ENCODE measurements around the gene USP25.

The USP25 gene, protein sequence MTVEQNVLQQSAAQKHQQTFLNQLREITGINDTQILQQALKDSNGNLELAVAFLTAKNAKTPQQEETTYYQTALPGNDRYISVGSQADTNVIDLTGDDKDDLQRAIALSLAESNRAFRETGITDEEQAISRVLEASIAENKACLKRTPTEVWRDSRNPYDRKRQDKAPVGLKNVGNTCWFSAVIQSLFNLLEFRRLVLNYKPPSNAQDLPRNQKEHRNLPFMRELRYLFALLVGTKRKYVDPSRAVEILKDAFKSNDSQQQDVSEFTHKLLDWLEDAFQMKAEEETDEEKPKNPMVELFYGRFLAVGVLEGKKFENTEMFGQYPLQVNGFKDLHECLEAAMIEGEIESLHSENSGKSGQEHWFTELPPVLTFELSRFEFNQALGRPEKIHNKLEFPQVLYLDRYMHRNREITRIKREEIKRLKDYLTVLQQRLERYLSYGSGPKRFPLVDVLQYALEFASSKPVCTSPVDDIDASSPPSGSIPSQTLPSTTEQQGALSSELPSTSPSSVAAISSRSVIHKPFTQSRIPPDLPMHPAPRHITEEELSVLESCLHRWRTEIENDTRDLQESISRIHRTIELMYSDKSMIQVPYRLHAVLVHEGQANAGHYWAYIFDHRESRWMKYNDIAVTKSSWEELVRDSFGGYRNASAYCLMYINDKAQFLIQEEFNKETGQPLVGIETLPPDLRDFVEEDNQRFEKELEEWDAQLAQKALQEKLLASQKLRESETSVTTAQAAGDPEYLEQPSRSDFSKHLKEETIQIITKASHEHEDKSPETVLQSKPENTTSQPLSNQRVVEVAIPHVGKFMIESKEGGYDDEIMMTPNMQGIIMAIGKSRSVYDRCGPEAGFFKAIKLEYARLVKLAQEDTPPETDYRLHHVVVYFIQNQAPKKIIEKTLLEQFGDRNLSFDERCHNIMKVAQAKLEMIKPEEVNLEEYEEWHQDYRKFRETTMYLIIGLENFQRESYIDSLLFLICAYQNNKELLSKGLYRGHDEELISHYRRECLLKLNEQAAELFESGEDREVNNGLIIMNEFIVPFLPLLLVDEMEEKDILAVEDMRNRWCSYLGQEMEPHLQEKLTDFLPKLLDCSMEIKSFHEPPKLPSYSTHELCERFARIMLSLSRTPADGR

DNA sequence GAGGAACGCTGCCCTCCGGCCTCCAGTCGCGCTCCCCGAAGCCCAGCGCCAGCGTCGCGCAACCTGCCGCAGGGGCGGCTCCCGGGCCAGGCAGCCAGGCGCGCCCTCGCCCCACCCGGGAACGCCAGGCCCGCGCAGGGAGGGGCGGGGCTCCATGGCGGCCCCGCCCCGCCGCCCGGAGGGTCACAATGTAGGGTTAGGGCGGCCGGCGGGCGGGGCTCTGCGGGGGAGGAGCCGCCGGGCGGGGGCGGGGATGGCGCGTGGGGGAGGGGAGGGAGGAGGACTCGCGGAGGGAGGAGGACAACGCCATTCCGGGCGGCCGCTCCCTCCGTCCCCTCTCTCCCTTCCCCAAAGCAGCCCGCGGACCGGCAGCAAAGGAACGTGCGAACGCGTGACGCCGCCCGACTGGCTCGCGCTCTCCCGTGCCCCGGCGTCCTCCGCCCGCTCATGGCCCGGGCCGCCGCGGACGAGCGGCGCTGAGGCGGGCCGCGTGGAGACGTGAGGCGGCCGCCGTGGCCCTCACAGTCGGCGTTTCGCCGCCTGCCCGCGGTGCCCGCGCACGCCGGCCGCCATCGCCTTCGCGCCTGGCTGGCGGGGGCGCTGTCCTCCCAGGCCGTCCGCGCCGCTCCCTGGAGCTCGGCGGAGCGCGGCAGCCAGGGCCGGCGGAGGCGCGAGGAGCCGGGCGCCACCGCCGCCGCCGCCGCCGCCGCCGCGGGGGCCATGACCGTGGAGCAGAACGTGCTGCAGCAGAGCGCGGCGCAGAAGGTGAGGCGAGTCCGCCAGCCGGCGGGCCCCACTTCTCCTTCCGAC lies at the start of gene USP25:
Gene USP25 (plus strand): TSS at position 309 of the 810 bp plus-strand sequence. CDS start 412 bp downstream, at position 721.
- DNase-seq (ENCODE audit: low read depth): peak; percentile 55

DNA sequence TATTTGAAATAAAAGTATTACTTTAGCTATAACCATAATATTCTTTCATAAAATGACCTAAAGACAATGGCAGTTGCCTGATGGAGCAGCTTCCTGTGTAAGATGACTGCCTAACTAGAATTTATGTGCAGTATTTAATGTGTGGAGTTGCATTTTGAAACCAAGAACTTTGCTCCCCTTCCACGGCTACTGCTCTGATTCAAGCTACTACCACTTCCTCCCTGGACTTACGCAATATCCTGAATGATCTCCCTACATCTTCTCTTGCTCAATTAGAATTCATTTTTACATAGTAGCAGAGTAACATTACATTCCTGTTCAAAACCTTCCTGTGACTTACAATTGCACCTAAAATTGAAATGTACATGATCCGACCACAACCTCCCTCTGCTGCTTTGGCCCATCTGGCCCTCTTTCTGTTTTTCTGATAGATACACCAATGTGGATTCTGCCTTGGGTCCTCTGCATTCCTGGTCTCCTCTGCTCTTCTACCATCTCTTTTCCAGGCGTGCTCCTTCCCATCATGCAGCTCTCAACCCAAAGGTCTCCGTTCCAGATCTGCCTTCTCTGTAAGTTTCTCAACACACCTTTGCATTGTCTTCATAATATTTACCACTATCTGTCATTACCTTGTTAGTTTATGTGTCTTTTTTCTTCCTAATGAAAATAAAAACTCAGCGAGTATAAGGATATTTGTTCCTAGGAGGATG lies 47.4 kb upstream of the USP25 start:
- peak; percentile 44 for DNase-seq (ENCODE audit: low read depth)

DNA sequence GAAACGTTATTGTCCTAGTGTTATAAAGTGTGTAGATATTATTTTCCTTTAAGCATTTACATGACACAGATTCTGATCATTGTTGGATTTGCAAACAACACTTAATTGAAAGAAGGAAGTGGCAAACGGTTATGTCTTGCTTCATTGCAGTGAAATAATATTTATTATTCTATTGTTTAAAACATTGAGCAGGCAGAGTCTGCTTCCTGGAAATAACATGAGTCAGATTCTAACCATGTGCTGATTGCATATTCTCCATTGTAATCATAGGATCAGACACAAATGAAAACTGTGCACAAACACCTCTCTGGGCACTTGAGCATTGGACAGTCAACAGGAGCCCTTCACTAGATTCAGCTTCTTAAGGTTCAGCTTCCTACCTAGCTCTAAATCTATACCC lies 46.8 kb upstream of the USP25 start:
- no peak for DNase-seq (ENCODE audit: low read depth)

DNA sequence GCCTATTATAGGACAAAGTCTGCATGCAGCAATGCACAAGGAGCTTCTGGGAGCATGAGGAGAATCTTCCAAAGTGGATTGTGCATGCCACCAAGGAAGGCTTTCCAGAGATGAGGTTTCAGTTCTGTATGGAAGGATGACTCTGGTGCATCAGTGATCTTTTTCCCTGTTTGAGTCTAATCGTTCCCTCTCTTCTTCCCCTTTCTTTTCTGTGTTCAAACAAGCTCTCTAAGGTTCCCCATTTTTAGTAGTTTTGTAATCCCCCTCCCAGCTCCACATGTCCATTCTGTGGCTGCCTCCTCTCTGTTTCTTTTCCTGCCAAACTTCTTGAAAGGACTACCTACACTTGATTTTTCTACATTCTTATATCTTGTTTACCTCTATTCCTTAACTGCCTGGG lies 43.3 kb upstream of the USP25 start:
- no peak for DNase-seq (ENCODE audit: low read depth)

DNA sequence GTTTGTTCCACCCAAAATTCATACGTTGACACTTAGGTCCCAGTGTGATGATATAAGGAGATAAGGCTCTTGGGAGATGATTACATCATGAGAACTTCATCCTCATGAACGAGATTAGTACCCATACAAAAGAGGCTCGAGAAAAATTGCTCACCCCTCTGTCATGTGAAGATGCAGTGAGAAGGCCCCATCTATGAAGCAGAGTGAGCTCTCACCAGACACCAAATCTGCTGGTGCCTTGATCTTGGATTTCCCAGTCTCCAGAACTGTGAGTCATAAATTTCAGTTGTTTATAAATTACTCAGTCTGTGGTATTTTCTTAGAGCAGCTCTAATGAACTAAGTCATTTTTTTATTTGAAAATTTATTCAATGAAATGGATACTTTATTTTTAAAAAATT lies 42.6 kb upstream of the USP25 start:
- DNase-seq (ENCODE audit: low read depth): no peak

DNA sequence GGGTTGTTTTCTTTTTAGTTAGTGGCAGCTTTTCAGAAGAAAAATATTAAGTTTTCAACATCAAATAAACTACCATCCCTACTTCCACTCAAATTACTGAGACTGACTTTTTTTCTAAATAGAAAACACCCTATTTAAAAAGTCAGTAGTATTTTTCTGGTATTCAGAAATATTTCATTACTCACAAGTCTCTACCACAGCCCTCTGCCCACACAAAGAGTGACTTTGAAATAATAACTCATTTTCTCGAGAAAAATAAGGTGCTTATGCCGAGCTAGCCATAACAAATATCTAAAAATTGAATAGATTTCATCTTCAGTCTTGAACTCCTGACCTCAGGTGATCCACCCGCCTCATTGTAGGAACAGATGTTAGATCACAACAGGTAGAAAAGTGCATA lies 41.8 kb upstream of the USP25 start:
- DNase-seq (ENCODE audit: low read depth): no peak

DNA sequence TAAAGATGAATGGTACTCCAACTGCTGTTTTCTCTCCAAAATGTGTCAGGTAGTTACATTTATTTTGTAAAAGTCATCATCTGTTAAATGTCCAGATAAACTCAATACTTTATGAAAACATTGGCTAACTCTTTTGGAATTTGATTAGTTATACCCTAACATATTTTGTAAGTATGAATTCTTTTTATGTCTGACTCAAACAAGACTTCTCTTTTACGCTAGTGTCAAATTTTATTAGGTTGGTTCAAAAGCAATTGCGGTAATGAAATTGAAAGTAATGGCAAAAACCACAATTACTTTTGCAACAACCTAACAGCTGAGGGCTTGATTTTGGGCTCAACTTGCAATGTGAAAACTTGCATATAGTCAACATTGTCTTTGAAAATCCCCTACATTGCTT lies 41.0 kb upstream of the USP25 start:
- no peak for DNase-seq (ENCODE audit: low read depth)

DNA sequence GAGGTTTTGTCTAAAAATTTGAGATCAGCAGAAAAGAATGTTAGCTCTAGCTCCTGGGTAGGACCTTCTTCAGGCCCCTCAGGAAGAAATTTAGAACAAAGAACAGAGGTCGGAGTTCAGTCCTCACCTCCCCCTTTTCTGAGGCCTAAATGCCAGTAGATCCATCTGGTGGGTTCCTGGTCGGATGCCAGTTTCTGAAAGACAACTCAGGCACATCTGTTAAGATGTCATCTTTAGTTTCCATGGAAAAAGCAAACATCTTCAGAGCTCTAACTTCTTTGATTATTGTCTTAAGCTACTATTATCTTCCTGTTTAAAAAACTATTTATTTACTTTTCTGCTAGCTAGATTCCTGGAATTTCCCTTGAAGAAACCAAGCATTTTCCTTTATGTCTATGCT lies 37.1 kb upstream of the USP25 start:
- DNase-seq (ENCODE audit: low read depth): no peak

DNA sequence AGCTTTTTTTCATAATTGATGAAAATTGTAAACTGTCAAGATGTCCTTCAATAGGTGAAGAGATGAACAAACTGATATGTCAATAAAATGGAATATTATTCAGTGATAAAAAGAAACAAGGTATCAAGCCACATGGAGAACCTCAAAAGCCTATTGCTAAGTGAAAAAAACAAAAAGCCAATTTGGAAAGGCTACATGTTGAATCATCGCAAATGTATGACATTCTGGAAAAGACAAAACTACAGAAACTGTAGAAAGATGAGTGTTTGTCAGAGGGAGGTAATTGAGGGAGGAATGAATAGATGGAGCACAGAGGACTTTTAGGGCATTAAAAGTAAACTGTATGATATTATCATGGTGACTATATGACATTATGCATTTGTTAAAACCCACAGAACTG lies 34.5 kb upstream of the USP25 start:
- DNase-seq (ENCODE audit: low read depth): no peak

DNA sequence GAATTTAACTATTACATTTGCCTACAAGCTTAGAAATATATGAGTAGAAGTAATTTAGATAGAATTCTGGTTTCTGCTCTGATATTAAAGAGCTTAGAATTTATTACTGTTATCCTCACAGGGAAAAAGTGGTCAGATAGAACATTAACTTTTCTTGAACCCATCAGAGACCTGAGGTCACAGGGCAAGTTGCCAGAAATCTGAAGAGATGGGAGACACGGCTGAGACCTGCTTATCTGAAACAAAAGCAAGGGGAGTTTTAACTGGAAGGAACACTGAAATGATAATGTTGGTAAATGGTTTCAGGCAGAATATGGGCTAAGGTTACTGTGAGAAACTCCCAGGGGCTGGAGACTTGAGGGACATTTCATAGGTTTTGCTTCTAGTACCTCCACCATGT lies 28.0 kb upstream of the USP25 start:
- DNase-seq (ENCODE audit: low read depth): no peak

DNA sequence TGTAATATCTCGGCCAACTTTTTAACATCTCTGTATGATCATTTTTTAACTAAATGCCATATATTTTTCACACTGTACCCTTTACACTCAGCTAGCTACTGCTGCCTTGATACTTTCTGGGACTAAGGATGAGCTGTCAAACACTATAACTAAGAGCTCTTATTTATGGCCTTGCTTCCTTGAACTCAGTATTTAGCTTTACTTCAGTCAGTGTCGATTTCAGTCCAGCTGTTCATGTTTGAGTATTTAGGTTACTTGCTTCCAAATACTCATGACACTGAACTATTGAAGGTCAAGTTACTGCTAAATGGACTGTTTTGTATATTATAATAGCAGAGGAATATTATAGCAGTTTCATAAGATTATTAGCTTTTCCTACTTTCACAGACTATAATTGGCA lies 25.9 kb upstream of the USP25 start:
- no peak for DNase-seq (ENCODE audit: low read depth)

DNA sequence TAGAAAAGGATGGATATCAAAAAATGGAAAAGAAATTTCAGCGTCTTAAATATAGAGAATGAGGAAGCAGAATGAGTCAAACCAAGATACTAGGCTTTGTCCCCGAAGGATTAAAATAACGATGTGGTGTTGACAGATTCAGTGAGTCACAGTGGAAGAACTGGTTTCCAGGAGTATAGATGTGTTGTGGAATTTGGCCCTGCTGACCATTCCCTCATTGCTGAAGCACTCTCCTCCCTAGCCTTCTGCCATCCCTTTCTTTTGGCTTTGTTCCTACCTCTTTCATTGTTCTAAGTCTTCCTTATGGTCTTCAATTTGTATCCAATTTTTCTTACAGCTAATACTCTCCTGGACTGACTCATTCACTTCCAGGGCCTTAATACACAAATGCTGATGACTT lies 23.1 kb upstream of the USP25 start:
- peak; percentile 96 for DNase-seq (ENCODE audit: low read depth)

DNA sequence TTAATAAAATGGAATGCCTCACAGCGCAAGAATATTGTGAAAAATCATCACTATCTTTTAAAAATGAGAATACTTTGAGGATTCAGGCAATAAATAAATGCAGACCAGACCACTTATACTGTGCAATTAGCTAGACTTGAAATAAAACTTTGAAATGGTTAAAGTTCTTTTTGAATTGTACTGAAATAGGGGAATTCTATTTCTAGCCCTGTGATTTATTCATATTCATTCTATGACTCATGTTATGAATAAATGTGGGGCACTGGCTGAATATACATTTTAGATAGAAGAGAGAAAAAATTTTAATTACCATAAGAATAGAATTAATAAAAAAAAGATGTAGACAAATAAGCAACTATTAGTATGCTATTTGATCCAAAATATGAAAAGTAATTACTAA lies 16.4 kb upstream of the USP25 start:
- no peak for DNase-seq (ENCODE audit: low read depth)

DNA sequence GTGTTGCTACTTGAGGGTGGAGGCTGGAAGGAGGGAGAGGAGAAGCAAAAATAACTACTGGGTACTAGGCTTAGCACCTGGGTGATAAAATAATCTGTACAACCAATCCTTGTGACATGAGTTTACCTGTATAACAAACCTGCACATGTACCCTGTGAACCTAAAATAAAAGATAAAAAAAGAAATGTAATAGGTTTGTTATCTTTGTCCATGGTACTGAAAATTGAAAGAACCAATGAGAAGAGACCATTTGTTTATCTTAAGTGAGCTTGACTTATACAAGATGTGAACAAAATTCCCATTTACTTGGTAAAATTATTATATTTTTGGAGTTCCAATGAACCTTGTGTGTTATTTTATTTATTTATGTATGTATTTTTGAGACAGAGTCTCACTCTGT lies 11.1 kb upstream of the USP25 start:
- no peak for DNase-seq (ENCODE audit: low read depth)

DNA sequence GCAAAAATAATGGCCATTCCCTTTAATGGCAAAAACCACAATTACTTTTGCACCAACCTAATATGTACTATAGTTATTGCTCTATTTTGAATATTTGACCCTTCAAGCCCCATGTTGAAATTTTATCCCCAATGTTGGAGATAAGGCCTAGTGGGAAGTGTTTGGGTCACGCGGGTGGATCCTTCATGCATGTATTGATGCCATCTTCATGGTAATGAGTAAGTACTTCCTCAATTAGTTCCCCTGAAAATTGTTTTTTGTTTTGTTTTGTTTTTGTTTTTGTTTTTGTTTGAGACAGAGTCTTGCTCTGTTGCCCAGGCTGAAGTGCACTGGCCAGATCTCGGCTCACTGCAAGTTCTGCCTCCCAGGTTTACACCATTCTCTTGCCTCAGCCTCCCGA lies 9.8 kb upstream of the USP25 start:
- DNase-seq (ENCODE audit: low read depth): no peak

DNA sequence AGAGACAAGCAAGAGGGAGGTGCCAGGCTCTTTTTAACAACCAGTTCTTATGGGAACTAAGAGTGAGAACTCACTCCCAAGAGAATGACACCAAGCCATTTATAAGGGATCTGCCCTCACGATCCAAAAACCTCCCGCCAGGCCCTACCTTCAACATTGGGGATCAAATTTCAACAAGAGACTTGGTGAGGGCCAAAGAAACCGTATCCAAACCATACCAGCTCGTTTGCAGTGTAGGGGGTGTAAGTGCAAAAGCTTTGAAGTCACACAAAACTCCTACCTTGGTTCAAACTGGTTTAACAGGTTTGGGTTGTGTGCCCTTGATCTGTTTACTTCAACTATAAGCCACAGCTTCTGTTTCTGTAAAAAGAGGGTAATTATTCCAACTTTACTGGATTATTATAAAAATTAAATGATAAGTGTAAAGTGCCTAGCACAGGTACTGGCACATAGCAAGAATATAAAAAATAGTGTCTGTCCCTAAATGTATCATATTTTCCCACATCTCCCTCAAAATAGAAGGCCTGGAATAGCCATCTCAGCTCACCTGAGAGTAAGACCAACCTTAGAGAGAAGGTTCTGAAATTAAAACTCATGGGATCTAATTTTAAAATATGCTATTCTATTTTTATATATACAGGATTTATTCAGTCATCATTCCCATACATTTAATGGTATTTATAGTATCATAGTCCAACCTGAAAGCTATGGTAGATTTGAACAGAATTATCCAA lies 7.0 kb upstream of the USP25 start:
- no peak for DNase-seq (ENCODE audit: low read depth)

DNA sequence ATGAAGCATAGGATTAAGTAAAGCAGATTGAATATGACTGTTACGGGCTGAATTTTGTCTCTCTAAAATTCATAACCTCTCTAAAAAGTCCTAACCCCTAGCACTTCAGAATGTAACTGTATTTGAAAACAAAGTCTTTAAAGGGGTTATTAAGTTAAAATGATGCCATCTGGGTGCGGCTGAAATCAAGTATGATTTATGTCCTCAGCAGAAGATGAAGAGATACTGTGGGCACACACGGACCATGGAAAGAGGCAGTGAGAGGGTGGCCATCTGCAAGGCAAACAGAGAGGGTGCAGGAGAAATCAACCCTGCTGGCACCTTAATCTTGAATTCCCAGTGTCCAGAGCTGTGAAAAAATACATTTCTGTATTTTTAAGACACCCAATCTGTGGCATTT lies 3.8 kb upstream of the USP25 start:
- no peak for DNase-seq (ENCODE audit: low read depth)

DNA sequence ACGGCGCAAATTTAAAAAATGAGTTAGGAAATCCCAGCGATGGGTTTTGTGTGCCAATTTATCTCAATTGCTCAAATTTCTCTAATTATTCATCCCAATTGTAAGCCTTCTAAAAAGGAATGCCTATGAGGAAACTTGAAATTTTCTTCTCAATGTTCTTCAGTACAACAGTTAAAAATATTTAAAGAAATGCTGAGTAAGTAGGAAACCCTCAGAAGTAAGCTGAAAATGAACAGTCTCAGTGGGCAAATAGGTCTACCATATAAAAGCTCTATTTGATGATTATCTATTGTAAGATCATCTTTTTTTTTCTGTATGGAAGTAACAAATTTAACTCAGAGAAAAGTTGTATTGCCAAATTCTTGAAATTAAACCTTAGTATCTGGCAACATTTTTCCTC lies 1.7 kb upstream of the USP25 start:
- no peak for DNase-seq (ENCODE audit: low read depth)

DNA sequence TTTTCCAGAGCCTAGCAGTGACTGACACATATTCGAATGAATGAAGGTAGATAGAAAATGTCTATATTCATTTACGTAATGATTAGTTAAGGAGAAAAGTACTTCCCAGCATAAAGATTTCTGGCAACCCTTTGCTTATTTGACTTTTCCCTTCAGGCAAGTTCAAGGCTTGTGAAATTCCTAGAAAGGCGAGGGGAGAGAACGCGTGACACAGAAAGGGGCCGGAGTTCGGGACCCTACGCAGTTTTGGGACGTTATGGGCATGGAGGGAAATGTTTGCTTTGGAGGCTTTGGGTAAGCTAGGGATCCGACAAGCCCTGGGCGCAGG lies 472 bp upstream of the USP25 start:
- DNase-seq (ENCODE audit: low read depth): no peak

DNA sequence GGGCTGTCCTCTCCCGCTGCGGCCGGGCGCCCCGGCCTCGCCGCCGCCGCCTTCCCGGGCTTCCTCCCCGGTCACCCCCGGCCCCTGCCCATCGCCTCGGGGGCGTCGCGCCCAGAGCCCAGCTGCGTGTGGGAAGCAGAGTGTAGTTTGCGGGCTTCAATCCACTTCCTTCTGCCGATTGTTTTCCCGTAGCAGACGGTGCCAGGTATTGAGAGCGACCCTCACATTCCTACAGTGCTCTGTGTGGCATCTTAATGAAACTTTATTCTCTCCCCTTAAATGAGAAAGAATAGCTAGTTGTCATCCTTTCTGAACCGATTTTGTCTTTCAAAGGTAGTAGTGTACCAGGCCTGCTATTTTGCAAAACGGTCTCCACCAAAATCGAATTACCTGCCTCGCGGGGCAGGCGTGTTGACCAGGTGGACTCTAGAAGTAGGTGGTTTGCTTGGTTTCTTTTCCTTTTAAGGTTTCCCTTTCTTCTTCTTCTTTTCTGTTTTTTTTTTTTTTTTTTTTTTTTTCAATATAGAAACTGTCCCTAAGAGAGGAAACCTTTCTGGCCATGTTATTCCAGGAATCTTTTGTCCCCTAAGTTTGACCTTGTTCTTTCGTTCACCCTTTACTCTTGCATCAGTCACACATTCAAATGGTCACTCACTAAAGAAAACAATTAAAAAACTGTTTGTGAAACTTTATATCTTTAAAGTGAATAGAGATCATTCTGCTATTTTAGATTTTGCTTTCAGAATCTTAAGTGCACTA lies 881 bp downstream of the USP25 start:
- DNase-seq (ENCODE audit: low read depth): no peak
